ENCODE data around the gene RPLP2.

GRCh38 chr11:765025-765801, 44.6 kb upstream of the RPLP2 start:
- peak; percentile 64 for TF ChIP-seq CTCF (IDR thresholded peaks at IDR 0.05; ENCODE audit: low read length)
- TF ChIP-seq EZH2 (optimal IDR thresholded peaks at IDR 0.05; ENCODE audit: low read depth, low read length), result no peak
- TF ChIP-seq EZH2phosphoT487 (IDR thresholded peaks at IDR 0.05; ENCODE audit: low read length), result no peak
